Ovary (tissue), 9 donors: Measurements from ENCODE around the gene SCOC. TPM values are rescaled to one million over a fixed set of nuclear protein-coding genes. Genes with fewer than 3 reads are reported as not detected.
A peak's percentile ranks its signal among the peaks of the same experiment; 100 is the strongest.

ENCODE experiments used
- DNase-seq, 5 donors: peaks; one replicate each; pipeline ENCODE4 v3.0.0-alpha.2; 2019 to 2020
- H3K27ac ChIP-seq, 2 donors: fragments of 200-600 bp; one replicate each; pipeline versions ENCODE4 v1.5.1 to v1.8.0; 2019 to 2022
- H3K27me3 ChIP-seq: fragments of 200-600 bp; one replicate; pipeline ENCODE4 v1.8.0; 2022
- H3K36me3 ChIP-seq: fragments of 200-600 bp; sonication (generic); one replicate; pipeline ENCODE4 v1.5.1; 2019
- H3K4me1 ChIP-seq: one replicate; pipeline ENCODE4 v1.8.1; 2013; ENCODE audit warnings: mild to moderate bottlenecking, moderate library complexity; ENCODE audit not compliant: insufficient read depth
- H3K4me3 ChIP-seq: fragments of 200-600 bp; sonication (generic); one replicate; pipeline ENCODE4 v1.5.1; 2017
- H3K9me3 ChIP-seq, 2 donors: fragments of 200-600 bp in 1 of 2; sonication (generic) in 1 of 2; one replicate each; pipeline versions ENCODE4 v1.5.1 to v1.8.1; 2013 to 2019; ENCODE audit warnings: mild to moderate bottlenecking in 1 of 2, moderate library complexity in 1 of 2
- EP300 ChIP-seq: sonication (generic); formaldehyde crosslinking; IDR thresholded peaks from one replicate; pipeline ENCODE4 v1.6.1; 2017; ENCODE audit warnings: antibody characterized with exemption
- POLR2A ChIP-seq: fragments of 450-650 bp; IDR thresholded peaks from one replicate; pipeline ENCODE4 v1.6.1; 2017; ENCODE audit warnings: antibody characterized with exemption, mild to moderate bottlenecking, moderate library complexity
- WGBS, 3 donors: extraction: QIAGEN DNeasy Blood & Tissue Kit in 1 of 3; methylation state at CpG; one replicate each; pipeline versions ENCODE4 v1.1.5 to v1.1.7; 2013 to 2017; 5-methylcytosine and 5-hydroxymethylcytosine counted together
- intact Hi-C, 4 donors: fragments of 100-400 bp; cut with DNase I; formaldehyde crosslinking; loops; one replicate each; pipeline versions ENCODE4 v1.11.0 to v1.15.1; 2022 to 2023
- polyA plus RNA-seq, 2 donors: library from polyadenylated mRNA; stranded (reverse); fragments of 200-250 nt in 1 of 2; fragments of 350-450 nt in 1 of 2; fragmentation: Illumina TruSeq in 1 of 2; extraction: RNeasy Lipid Tissue Mini Kit (QIAGEN cat#74804) in 1 of 2; gene quantifications; one replicate each; pipeline ENCODE4 v1.2.3, GENCODE V29; 2013 to 2014
- total RNA-seq, 7 donors: library from RNA; depleted of rRNA in 2 of 7; stranded (reverse); fragments of >200 nt in 2 of 7; fragmentation: NEBNext Ultra II Directional in 3 of 7; extraction: Animal tissue kit (Norgen Biotek cat#: 25700) in 3 of 7; gene quantifications; one replicate each; pipeline versions ENCODE4 v1.1.0 to v1.2.4, GENCODE V29; 2016 to 2023
- TF ChIP-seq, protein P1 (sequence below), 3 donors: fragments of 450-650 bp in 2 of 3; fragments of 200-600 bp in 1 of 3; IDR thresholded peaks; one replicate each; pipeline versions ENCODE4 v1.5.1 to v1.8.0; 2016 to 2022; ENCODE audit warnings: antibody characterized with exemption in 3 of 3, mild to moderate bottlenecking in 1 of 3
- donor health status: DM: no; HTN: no; CAD: no; lungs with moderate emphysema.
- donor health status: DM: no; HTN: no; CAD: no.
- donor health status: Bipolar disorder and iron deficiency.
- donor health status: DM: yes; HTN: yes; CAD: no.
- donor health status: DM: no; HTN: no; CAD: no.
- donor health status: DM: yes; HTN: yes; CAD: no.

The SCOC gene
- total and polyA plus RNA-seq, 9 donors: 32.4 to 48.0 (median 43.4) TPM

DNA sequence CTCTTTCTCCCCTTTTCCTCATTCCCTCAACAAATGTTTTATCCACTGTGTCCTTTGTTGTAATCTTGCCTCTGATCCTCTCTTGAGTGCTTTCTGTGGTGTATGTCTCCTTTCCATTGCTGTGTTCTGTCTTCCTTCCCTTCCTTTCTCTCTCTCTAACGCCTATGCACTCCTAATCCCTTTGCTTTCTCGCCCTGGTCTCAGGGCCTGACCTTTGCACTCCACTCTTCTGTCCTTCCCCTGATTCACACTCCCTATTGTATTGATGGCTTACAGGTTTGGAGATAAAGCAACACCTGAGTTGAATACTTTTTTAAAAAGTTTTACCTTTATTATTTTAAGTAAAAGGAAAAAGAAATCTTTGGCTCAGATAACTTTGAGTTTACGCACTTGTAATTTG is 15.6 kb upstream of the SCOC start:
- Histone ChIP-seq H3K27me3 (no peaks in the 10 kb centered on the region), H3K9me3 (no peaks in the 10 kb centered on the region), H3K4me1 (no peaks in the 10 kb centered on the region), H3K4me3 (no peak overlapping the region), H3K36me3 (no peaks in the 10 kb centered on the region), H3K27ac (no peak overlapping the region)
- DNase-seq: no peak
- TF ChIP-seq EP300 (no peak), POLR2A (no peak)
- TF ChIP-seq, protein P1, sequence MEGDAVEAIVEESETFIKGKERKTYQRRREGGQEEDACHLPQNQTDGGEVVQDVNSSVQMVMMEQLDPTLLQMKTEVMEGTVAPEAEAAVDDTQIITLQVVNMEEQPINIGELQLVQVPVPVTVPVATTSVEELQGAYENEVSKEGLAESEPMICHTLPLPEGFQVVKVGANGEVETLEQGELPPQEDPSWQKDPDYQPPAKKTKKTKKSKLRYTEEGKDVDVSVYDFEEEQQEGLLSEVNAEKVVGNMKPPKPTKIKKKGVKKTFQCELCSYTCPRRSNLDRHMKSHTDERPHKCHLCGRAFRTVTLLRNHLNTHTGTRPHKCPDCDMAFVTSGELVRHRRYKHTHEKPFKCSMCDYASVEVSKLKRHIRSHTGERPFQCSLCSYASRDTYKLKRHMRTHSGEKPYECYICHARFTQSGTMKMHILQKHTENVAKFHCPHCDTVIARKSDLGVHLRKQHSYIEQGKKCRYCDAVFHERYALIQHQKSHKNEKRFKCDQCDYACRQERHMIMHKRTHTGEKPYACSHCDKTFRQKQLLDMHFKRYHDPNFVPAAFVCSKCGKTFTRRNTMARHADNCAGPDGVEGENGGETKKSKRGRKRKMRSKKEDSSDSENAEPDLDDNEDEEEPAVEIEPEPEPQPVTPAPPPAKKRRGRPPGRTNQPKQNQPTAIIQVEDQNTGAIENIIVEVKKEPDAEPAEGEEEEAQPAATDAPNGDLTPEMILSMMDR (IDR thresholded peaks at IDR 0.05): no peak
- WGBS, 3 donors: 57 to 68% (median 65%) methylated on average over 3 of the region's 3 CpGs
- intact Hi-C loops: loop anchor here in 3 of 4 donors (5.0 to 10.0 kb wide), 2 partner anchors 247 to 494 kb away; no protein-coding TSS in a partner anchor

DNA sequence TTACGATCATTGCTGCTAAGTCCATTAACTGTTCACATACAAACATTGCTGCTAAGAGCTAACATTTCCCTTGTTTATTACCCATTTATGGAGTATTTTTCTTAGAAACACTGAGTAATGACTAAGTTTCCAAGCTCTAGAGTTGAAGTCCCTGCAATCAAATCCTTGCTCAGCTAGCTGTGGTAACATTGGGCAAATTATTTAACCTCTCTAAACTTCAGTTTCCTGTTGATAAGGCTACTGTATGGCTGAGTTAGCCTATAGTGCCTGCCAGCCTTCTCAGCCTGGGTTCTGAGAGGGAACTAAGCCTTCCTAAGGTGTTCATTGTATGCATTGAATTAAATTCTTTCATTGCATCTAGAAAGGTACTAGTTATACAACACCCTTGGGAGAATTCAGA is 15.2 kb upstream of the SCOC start:
- H3K36me3 ChIP-seq: no peaks in the 10 kb centered on the region
- intact Hi-C loops: loop anchor here in 3 of 4 donors (5.0 to 10.0 kb wide), 2 partner anchors 247 to 494 kb away; no protein-coding TSS in a partner anchor
- H3K9me3 ChIP-seq: no peaks in the 10 kb centered on the region
- no peaks in the 10 kb centered on the region for H3K4me1 ChIP-seq
- no peaks in the 10 kb centered on the region for H3K27me3 ChIP-seq
- WGBS, 3 donors: 0% methylated on average over 1 of the region's 1 CpG
- TF ChIP-seq EP300 (no peak), POLR2A (no peak)
- TF ChIP-seq, protein P1 (IDR thresholded peaks at IDR 0.05): no peak
- H3K27ac ChIP-seq: no peak overlapping the region
- no peak overlapping the region for H3K4me3 ChIP-seq
- no peak for DNase-seq

DNA sequence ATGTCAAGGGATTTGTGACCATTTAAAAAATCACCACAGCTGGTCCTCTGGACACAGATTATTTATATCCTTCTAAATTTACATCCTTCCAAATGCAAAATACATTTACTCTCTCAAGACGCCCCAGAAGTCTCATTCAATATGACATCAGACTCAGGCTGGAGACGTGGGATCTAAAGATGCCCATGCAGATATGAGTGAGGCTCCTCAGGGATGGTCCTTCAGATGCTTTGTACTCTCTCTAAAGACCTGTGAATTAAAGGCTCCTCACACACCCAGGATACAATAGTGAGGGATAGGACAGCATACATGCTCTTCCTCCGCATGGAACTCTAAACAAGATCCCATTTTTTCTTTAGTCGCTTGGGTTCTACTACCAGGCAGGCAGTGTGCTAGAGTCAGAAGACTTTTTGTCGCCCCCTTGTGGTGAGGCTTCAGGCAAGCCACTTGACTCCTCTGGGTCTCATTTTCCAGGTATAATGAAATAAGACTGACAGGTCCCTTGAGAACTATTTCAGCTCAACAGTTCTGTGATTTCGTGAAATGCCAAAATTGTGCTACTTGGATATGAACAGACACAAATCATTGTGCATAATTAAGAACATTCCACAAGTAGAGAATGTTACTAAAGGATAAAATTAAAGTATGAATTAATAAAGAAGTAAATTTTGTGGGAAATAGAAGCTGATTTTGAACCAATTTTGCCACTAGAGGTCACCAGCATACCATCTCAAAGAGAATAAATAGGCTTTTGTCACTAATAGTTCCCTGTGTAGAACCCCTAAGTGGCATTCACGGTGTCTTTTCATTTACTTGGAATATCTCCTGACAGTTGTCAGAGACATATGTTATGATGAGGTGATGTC is 13.7 kb upstream of the SCOC start:
- Histone ChIP-seq H3K27ac (no peak overlapping the region), H3K27me3 (no peaks in the 10 kb centered on the region), H3K36me3 (no peaks in the 10 kb centered on the region), H3K9me3 (no peaks in the 10 kb centered on the region), H3K4me1 (no peaks in the 10 kb centered on the region), H3K4me3 (no peak overlapping the region)
- no peak for TF ChIP-seq POLR2A
- TF ChIP-seq, protein P1 (IDR thresholded peaks at IDR 0.05): peak; percentile 44 to 81 (median 62)
- 26 to 33% (median 28%) methylated on average over 7 of the region's 7 CpGs for WGBS, 3 donors
- peak; percentile 62 to 81 (median 64) for DNase-seq
- intact Hi-C loops: loop anchor here (5.0 to 10.0 kb wide), 5 partner anchors 245 to 775 kb away; partner anchors contain the start of gene RNF150 (in 1 of the 4)

DNA sequence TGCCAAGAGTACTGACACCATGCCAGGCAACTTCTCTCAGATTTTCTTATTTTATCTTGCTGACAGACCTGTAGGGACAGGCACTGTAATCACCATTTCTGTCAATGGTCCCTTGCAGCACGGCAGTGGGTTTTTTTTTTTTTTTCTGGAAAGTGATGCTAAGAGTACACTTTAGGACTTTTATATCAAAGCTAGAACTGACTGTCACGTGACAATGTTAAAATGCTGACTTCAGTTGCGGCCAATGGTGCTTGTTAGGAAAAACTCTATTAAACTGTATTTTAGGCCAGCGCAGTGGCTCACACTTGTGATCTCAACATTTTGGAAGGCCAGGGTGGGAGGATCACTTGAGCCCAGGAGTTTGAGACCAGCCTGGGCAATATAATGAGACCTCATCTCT is 12.3 kb upstream of the SCOC start:
- TF ChIP-seq EP300 (no peak), POLR2A (no peak)
- TF ChIP-seq, protein P1 (IDR thresholded peaks at IDR 0.05): no peak
- no peaks in the 10 kb centered on the region for H3K4me1 ChIP-seq
- H3K27me3 ChIP-seq: no peaks in the 10 kb centered on the region
- H3K36me3 ChIP-seq: no peaks in the 10 kb centered on the region
- intact Hi-C loops: loop anchor here in 3 of 4 donors (5.0 to 10.0 kb wide), 5 partner anchors 244 to 774 kb away; partner anchors contain the start of gene RNF150 (in 1 of the 3)
- WGBS, 3 donors: 86 to 89% (median 86%) methylated on average over 4 of the region's 4 CpGs
- no peak for DNase-seq
- no peak overlapping the region for H3K4me3 ChIP-seq
- no peaks in the 10 kb centered on the region for H3K9me3 ChIP-seq
- no peak overlapping the region for H3K27ac ChIP-seq
